Measurements from ENCODE around the gene DCAF12. TPM values are rescaled to one million over a fixed set of nuclear protein-coding genes. Genes with fewer than 3 reads are reported as not detected.

The DCAF12 gene
- total RNA-seq, 4 donors from 2014 or later = 21.8 to 31.3 (median 28.8) TPM

DNA sequence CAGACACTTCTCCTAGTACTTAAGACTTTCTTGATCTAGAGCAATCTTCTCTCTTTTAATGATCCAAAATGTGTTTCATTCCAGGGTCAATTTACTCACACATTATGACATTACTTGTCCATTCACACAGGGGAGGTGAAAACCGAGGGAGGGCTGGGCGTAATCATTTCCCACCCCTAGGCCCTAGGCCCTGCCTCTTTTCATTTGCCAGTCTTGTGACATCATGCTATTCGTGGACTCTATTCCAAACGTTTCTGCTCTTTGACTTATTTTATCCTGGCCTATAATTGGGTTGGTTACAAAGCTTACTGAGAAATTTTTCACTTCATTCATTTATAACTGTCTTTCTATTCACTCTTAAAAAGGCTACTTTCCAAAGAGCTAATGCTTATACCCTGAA lies 2.4 kb downstream of the DCAF12 start:
- Histone ChIP-seq H3K36me3 (peaks cover 10% of the 10 kb centered on the region), H3K27me3 (no peaks in the 10 kb centered on the region), H3K4me1 (peaks cover 32% of the 10 kb centered on the region), H3K27ac (no peak overlapping the region), H3K9me3 (no peaks in the 10 kb centered on the region), H3K4me3 (no peak overlapping the region)
- WGBS = 34% methylated on average over 4 of the region's 4 CpGs
- TF ChIP-seq POLR2A (IDR thresholded peaks at IDR 0.05) (no peak), EP300 (IDR thresholded peaks at IDR 0.05) (no peak), POLR2AphosphoS5 (IDR thresholded peaks at IDR 0.05) (no peak)
- TF ChIP-seq, protein P1, sequence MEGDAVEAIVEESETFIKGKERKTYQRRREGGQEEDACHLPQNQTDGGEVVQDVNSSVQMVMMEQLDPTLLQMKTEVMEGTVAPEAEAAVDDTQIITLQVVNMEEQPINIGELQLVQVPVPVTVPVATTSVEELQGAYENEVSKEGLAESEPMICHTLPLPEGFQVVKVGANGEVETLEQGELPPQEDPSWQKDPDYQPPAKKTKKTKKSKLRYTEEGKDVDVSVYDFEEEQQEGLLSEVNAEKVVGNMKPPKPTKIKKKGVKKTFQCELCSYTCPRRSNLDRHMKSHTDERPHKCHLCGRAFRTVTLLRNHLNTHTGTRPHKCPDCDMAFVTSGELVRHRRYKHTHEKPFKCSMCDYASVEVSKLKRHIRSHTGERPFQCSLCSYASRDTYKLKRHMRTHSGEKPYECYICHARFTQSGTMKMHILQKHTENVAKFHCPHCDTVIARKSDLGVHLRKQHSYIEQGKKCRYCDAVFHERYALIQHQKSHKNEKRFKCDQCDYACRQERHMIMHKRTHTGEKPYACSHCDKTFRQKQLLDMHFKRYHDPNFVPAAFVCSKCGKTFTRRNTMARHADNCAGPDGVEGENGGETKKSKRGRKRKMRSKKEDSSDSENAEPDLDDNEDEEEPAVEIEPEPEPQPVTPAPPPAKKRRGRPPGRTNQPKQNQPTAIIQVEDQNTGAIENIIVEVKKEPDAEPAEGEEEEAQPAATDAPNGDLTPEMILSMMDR (IDR thresholded peaks at IDR 0.05) = no peak
- DNase-seq (ENCODE audit: low spot score in 2 of 2) = no peak

DNA sequence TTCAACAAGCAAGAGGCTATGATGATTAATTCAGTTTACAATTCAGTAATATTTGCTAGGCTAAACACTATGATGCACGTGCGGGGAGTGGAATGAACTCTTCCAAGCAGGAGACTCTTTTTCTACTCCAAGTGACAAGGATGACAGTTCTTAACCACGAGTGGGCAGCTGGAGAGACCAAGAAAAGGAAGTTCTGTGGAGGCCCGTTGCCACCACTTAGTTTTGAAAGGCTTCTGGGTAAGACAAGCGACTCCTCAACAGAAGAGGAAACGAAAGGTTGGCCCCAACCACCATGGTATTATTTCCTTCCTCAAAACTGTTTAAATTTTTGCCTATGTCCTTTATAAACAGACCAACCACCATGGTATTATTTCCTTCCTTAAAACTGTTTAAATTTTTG lies 2.8 kb downstream of the DCAF12 start:
- H3K4me3 ChIP-seq = no peak overlapping the region
- no peak for DNase-seq (ENCODE audit: low spot score in 2 of 2)
- H3K36me3 ChIP-seq = peaks cover 10% of the 10 kb centered on the region
- H3K27me3 ChIP-seq = no peaks in the 10 kb centered on the region
- WGBS = 67% methylated on average over 6 of the region's 6 CpGs
- H3K9me3 ChIP-seq = no peaks in the 10 kb centered on the region
- no peak for TF ChIP-seq POLR2AphosphoS5 (IDR thresholded peaks at IDR 0.05)
- no peak for TF ChIP-seq EP300 (IDR thresholded peaks at IDR 0.05)
- TF ChIP-seq, protein P1 (IDR thresholded peaks at IDR 0.05) = no peak
- no peak for TF ChIP-seq POLR2A (IDR thresholded peaks at IDR 0.05)
- peaks cover 32% of the 10 kb centered on the region for H3K4me1 ChIP-seq
- no peak overlapping the region for H3K27ac ChIP-seq

DNA sequence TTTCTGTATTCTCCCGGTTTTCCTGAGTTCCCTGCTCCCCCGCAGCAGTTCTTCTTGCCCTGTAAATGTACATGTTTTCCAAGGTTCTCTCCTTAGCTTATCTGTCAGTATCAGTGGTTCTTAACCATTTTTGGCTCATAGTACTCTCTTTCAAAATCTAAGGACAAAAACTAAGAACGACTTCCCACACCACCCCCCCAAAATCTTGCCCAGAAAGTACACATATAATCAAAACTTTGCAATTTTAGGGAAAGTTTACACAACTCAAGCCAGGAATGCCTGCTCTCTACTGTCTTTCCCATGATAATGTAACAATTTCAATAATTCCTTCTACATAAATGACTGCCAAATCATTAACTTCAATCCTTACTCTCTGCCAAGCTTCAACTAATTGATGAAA lies 4.5 kb downstream of the DCAF12 start:
- DNase-seq (ENCODE audit: low spot score in 2 of 2) = no peak
- WGBS = 92% methylated on average over 3 of the region's 3 CpGs
- Histone ChIP-seq H3K9me3 (no peaks in the 10 kb centered on the region), H3K36me3 (peaks cover 25% of the 10 kb centered on the region), H3K4me1 (peaks cover 29% of the 10 kb centered on the region), H3K4me3 (no peak overlapping the region), H3K27me3 (no peaks in the 10 kb centered on the region), H3K27ac (no peak overlapping the region)
- TF ChIP-seq POLR2A (IDR thresholded peaks at IDR 0.05) (no peak), POLR2AphosphoS5 (IDR thresholded peaks at IDR 0.05) (no peak), EP300 (IDR thresholded peaks at IDR 0.05) (no peak)
- TF ChIP-seq, protein P1 (IDR thresholded peaks at IDR 0.05) = no peak

DNA sequence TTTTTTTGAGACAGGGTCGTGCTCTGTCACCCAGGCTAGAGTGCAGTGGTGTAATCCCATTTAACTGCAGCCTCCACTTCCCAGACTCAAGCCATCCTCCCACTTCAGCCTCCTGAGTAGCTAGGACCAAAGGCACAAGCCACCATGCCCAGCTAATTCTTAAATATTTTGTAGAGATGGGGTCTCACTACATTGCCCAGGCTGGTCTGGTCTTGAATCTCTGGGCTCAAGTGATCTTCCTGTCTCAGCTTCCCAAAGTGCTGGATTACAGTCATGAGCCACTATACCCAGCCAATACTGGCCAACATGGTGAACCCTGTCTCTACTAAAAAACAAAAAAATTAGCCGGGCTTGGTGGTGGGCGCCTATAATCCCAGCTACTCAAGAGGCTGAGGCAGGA lies 6.8 kb downstream of the DCAF12 start:
- Histone ChIP-seq H3K4me3 (no peak overlapping the region), H3K36me3 (peaks cover 38% of the 10 kb centered on the region), H3K27ac (no peak overlapping the region), H3K4me1 (peaks cover 18% of the 10 kb centered on the region), H3K9me3 (no peaks in the 10 kb centered on the region), H3K27me3 (no peaks in the 10 kb centered on the region)
- 95% methylated on average over 3 of the region's 3 CpGs for WGBS
- TF ChIP-seq EP300 (IDR thresholded peaks at IDR 0.05) (no peak), POLR2A (IDR thresholded peaks at IDR 0.05) (no peak), POLR2AphosphoS5 (IDR thresholded peaks at IDR 0.05) (no peak)
- TF ChIP-seq, protein P1 (IDR thresholded peaks at IDR 0.05) = no peak
- no peak for DNase-seq (ENCODE audit: low spot score in 2 of 2)

DNA sequence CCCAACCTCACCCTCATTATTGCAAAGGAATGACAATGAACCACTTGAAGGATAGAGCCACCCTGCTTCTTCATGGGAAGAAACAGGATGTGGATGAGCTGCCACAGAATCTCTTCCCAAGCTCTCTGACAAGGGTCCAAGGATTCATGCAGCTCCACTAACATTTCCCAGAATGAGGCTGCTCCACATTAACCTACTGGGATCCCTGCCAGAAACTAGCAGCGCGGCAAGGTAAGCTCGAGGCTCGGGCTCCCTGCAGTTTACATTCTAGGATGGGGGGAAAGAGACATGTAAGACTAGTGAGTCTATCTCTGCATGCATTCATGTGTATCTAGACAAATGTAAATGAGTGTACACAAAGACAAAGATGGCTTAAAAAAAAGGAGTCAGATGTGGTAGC lies 12.1 kb downstream of the DCAF12 start:
- DNase-seq (ENCODE audit: low spot score in 2 of 2) = no peak
- Histone ChIP-seq H3K9me3 (no peaks in the 10 kb centered on the region), H3K27me3 (no peaks in the 10 kb centered on the region), H3K27ac (no peak overlapping the region), H3K4me1 (no peaks in the 10 kb centered on the region), H3K36me3 (peaks cover 43% of the 10 kb centered on the region), H3K4me3 (no peak overlapping the region)
- 63% methylated on average over 4 of the region's 4 CpGs for WGBS
- TF ChIP-seq POLR2A (IDR thresholded peaks at IDR 0.05) = no peak
- TF ChIP-seq, protein P1 (IDR thresholded peaks at IDR 0.05) = no peak
- no peak for TF ChIP-seq EP300 (IDR thresholded peaks at IDR 0.05)
- TF ChIP-seq POLR2AphosphoS5 (IDR thresholded peaks at IDR 0.05) = no peak
